ENCODE data around the gene TAGAP. TPM values are rescaled to one million over a fixed set of nuclear protein-coding genes. Genes with fewer than 3 reads are reported as not detected.

TAGAP gene
- total RNA-seq, 1 experiment from 2014 or later = 0.30 TPM

Other genes with a start within 250 kb of the TAGAP start
- 1,402 TPM for gene EZR, start 225.6 kb downstream of the TAGAP start, total RNA-seq (2021; ENCODE audit: unreplicated experiment)
- gene RSPH3, start 44.8 kb downstream of the TAGAP start, total RNA-seq (2021; ENCODE audit: unreplicated experiment) = 24.7 TPM
- 0.07 TPM for gene FNDC1, start 124.4 kb upstream of the TAGAP start, total RNA-seq (2021; ENCODE audit: unreplicated experiment)

Measured in HCT116 (cell line).